ENCODE results near the gene NFKB1. TPM values are rescaled to one million over a fixed set of nuclear protein-coding genes. Genes with fewer than 3 reads are reported as not detected.

NFKB1 gene
- total and polyA plus RNA-seq, 2 donors (not counting 1 experiment from before 2014, with no cell fraction given), result 20.9 to 32.5 TPM

GRCh38 chr4:102612210-102612609, 111.1 kb downstream of the NFKB1 start:
- H3K9ac ChIP-seq (ENCODE audit: insufficient read depth, low read length), result no peak overlapping the region
- TF ChIP-seq, protein P1, sequence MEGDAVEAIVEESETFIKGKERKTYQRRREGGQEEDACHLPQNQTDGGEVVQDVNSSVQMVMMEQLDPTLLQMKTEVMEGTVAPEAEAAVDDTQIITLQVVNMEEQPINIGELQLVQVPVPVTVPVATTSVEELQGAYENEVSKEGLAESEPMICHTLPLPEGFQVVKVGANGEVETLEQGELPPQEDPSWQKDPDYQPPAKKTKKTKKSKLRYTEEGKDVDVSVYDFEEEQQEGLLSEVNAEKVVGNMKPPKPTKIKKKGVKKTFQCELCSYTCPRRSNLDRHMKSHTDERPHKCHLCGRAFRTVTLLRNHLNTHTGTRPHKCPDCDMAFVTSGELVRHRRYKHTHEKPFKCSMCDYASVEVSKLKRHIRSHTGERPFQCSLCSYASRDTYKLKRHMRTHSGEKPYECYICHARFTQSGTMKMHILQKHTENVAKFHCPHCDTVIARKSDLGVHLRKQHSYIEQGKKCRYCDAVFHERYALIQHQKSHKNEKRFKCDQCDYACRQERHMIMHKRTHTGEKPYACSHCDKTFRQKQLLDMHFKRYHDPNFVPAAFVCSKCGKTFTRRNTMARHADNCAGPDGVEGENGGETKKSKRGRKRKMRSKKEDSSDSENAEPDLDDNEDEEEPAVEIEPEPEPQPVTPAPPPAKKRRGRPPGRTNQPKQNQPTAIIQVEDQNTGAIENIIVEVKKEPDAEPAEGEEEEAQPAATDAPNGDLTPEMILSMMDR (conservative IDR thresholded peaks at IDR 0.05 in 1 of 2, IDR thresholded peaks at IDR 0.05 in 1 of 2; ENCODE audit: low read depth in 1 of 2, low read length in 2 of 2), result no peak
- no peak for TF ChIP-seq EZH2 (IDR thresholded peaks at IDR 0.05; ENCODE audit: low read length, missing control alignments)
- H3K27ac ChIP-seq (ENCODE audit: insufficient read depth, low read length), result no peak overlapping the region

DNA sequence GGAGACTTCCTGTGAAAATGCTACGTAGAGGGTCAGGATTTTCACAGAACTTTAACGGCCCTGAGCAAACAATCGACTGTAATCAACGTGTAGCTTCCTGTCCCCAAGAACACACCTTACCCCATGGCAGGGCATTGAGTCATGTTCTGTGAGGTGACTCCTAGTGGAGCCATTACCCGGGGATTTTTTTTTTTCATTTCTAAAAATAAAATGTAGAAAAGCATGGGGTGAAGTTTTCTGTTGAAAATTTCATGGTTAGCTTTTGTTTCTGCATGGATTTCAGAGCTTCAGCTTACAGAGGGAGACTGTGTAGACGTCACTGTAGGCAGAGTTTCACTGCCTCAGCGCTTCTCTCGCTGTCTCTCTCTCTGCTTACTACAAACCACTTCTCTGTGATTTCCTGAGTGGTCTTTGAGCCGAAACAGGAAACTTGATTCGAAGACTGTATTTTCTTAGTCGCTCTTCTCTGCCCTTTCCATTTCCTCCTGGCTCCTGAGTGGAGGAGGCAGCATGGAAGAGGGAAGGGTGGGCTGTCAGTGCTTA, 111.7 kb downstream of the NFKB1 start:
- H3K4me3 ChIP-seq (replicated peaks in 1 of 4; ENCODE audit: control extremely low read depth in 1 of 4, insufficient read depth in 1 of 4, low read depth in 3 of 4, low read length in 4 of 4), result no peak overlapping the region
- peaks cover 17% of the 10 kb centered on the region for H3K36me3 ChIP-seq (ENCODE audit: control insufficient read depth, insufficient read depth, low read length)
- no peak for DNase-seq (ENCODE audit: low read depth in 2 of 2)
- TF ChIP-seq, protein P1 (conservative IDR thresholded peaks at IDR 0.05 in 1 of 2, IDR thresholded peaks at IDR 0.05 in 1 of 2; ENCODE audit: low read depth in 1 of 2, low read length in 2 of 2), result no peak
- TF ChIP-seq EZH2 (IDR thresholded peaks at IDR 0.05; ENCODE audit: low read length, missing control alignments), result no peak
- no peak overlapping the region for H2AFZ ChIP-seq (ENCODE audit: low read length)
- no peak overlapping the region for H3K9ac ChIP-seq (ENCODE audit: insufficient read depth, low read length)
- no peak overlapping the region for H3K4me2 ChIP-seq (ENCODE audit: extremely low read depth, insufficient read depth, low read length)
- H3K79me2 ChIP-seq (ENCODE audit: control insufficient read depth, insufficient read depth, low read length), result no peaks in the 10 kb centered on the region
- no peaks in the 10 kb centered on the region for H4K20me1 ChIP-seq (ENCODE audit: control insufficient read depth, extremely low read depth, insufficient read depth, low read length)
- no peaks in the 10 kb centered on the region for H3K4me1 ChIP-seq (ENCODE audit: control insufficient read depth, extremely low read depth, insufficient read depth, low read length)
- no peaks in the 10 kb centered on the region for H3K9me3 ChIP-seq (ENCODE audit: control insufficient read depth, insufficient read depth, low read depth, low read length)
- no peaks in the 10 kb centered on the region for H3K27me3 ChIP-seq (ENCODE audit: control insufficient read depth, insufficient read depth, low read length)
- H3K27ac ChIP-seq (ENCODE audit: insufficient read depth, low read length), result no peak overlapping the region

More at GRCh38 chr4:102612210-102612609, 111.1 kb downstream of the NFKB1 start:
- no peaks in the 10 kb centered on the region for H3K79me2 ChIP-seq (ENCODE audit: control insufficient read depth, insufficient read depth, low read length)
- H3K36me3 ChIP-seq (ENCODE audit: control insufficient read depth, insufficient read depth, low read length), result peaks cover 17% of the 10 kb centered on the region
- H3K27me3 ChIP-seq (ENCODE audit: control insufficient read depth, insufficient read depth, low read length), result no peaks in the 10 kb centered on the region
- no peaks in the 10 kb centered on the region for H3K4me1 ChIP-seq (ENCODE audit: control insufficient read depth, extremely low read depth, insufficient read depth, low read length)
- no peak for DNase-seq (ENCODE audit: low read depth in 2 of 2)
- H3K4me3 ChIP-seq (replicated peaks in 1 of 4; ENCODE audit: control extremely low read depth in 1 of 4, insufficient read depth in 1 of 4, low read depth in 3 of 4, low read length in 4 of 4), result no peak overlapping the region
- no peaks in the 10 kb centered on the region for H4K20me1 ChIP-seq (ENCODE audit: control insufficient read depth, extremely low read depth, insufficient read depth, low read length)
- H3K4me2 ChIP-seq (ENCODE audit: extremely low read depth, insufficient read depth, low read length), result no peak overlapping the region
- H3K9me3 ChIP-seq (ENCODE audit: control insufficient read depth, insufficient read depth, low read depth, low read length), result no peaks in the 10 kb centered on the region
- H2AFZ ChIP-seq (ENCODE audit: low read length), result no peak overlapping the region

GRCh38 chr4:102614801-102615200, 113.6 kb downstream of the NFKB1 start:
- Histone ChIP-seq H3K27me3 (ENCODE audit: control insufficient read depth, insufficient read depth, low read length) (no peaks in the 10 kb centered on the region), H3K9ac (ENCODE audit: insufficient read depth, low read length) (no peak overlapping the region), H3K79me2 (ENCODE audit: control insufficient read depth, insufficient read depth, low read length) (no peaks in the 10 kb centered on the region), H3K4me1 (ENCODE audit: control insufficient read depth, extremely low read depth, insufficient read depth, low read length) (peaks cover 2% of the 10 kb centered on the region), H3K4me2 (ENCODE audit: extremely low read depth, insufficient read depth, low read length) (no peak overlapping the region), H3K4me3 (replicated peaks in 1 of 4; ENCODE audit: control extremely low read depth in 1 of 4, insufficient read depth in 1 of 4, low read depth in 3 of 4, low read length in 4 of 4) (no peak overlapping the region), H3K27ac (ENCODE audit: insufficient read depth, low read length) (no peak overlapping the region), H3K9me3 (ENCODE audit: control insufficient read depth, insufficient read depth, low read depth, low read length) (no peaks in the 10 kb centered on the region), H2AFZ (ENCODE audit: low read length) (no peak overlapping the region), H4K20me1 (ENCODE audit: control insufficient read depth, extremely low read depth, insufficient read depth, low read length) (no peaks in the 10 kb centered on the region), H3K36me3 (ENCODE audit: control insufficient read depth, insufficient read depth, low read length) (peaks cover 17% of the 10 kb centered on the region)
- TF ChIP-seq, protein P1 (conservative IDR thresholded peaks at IDR 0.05 in 1 of 2, IDR thresholded peaks at IDR 0.05 in 1 of 2; ENCODE audit: low read depth in 1 of 2, low read length in 2 of 2), result no peak
- no peak for TF ChIP-seq EZH2 (IDR thresholded peaks at IDR 0.05; ENCODE audit: low read length, missing control alignments)
- no peak for DNase-seq (ENCODE audit: low read depth in 2 of 2)
